ENCODE data around the gene STAP1. TPM values are rescaled to one million over a fixed set of nuclear protein-coding genes. Genes with fewer than 3 reads are reported as not detected.

STAP1 gene, protein sequence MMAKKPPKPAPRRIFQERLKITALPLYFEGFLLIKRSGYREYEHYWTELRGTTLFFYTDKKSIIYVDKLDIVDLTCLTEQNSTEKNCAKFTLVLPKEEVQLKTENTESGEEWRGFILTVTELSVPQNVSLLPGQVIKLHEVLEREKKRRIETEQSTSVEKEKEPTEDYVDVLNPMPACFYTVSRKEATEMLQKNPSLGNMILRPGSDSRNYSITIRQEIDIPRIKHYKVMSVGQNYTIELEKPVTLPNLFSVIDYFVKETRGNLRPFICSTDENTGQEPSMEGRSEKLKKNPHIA
- total RNA-seq, result under 1 TPM in 1 of 4 donors, not detected in 3; 0.23 TPM
- polyA plus RNA-seq, result under 1 TPM in 1 of 3 donors, not detected in 2; 0.04 TPM
- long read RNA-seq, donor 1, result 0 reads
- long read RNA-seq, donor 2, result 0 reads

DNA sequence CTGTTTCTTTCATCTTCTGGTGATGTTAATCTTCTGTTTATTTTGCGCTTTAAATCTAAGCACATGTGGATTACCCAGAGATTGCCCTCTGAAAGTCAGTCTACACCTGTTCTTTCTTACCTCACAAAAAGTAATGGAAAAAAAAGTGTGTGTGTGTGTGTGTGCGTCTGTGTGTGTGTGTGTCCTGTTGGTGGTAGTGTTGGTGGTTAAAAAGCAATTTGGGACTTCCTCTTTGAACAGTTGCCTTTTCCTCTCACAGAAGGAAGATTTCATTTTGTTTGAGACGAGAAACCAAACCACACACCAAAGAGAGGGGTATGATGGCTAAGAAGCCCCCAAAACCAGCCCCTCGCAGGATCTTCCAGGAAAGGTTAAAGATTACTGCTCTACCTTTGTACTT lies at the start of gene STAP1:
STAP1 (plus strand) TSS at position 235 of the 400 bp plus-strand sequence; CDS start at position 318, 83 bp downstream.
- TF ChIP-seq, protein P1, sequence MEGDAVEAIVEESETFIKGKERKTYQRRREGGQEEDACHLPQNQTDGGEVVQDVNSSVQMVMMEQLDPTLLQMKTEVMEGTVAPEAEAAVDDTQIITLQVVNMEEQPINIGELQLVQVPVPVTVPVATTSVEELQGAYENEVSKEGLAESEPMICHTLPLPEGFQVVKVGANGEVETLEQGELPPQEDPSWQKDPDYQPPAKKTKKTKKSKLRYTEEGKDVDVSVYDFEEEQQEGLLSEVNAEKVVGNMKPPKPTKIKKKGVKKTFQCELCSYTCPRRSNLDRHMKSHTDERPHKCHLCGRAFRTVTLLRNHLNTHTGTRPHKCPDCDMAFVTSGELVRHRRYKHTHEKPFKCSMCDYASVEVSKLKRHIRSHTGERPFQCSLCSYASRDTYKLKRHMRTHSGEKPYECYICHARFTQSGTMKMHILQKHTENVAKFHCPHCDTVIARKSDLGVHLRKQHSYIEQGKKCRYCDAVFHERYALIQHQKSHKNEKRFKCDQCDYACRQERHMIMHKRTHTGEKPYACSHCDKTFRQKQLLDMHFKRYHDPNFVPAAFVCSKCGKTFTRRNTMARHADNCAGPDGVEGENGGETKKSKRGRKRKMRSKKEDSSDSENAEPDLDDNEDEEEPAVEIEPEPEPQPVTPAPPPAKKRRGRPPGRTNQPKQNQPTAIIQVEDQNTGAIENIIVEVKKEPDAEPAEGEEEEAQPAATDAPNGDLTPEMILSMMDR (IDR thresholded peaks at IDR 0.05), result no peak
- ATAC-seq, result no peak
- WGBS, 3 donors, result 67 to 74% (median 72%) methylated on average over 4 of the region's 4 CpGs
- no peaks in the 10 kb centered on the region for H3K4me1 ChIP-seq
- no peaks in the 10 kb centered on the region for H3K27me3 ChIP-seq (ENCODE audit: insufficient read depth in 3 of 3, low read length in 2 of 3)
- intact Hi-C loops (cut with DNase I), result no loop called here
- H3K4me3 ChIP-seq, result no peak within 1 kb of the TSS
- H3K36me3 ChIP-seq (ENCODE audit: insufficient read depth in 1 of 2, low read depth in 1 of 2), result no peaks in the 10 kb centered on the region
- no peak for DNase-seq
- H3K9me3 ChIP-seq, result no peaks in the 10 kb centered on the region
- no peak within 1 kb of the TSS for H3K27ac ChIP-seq

DNA sequence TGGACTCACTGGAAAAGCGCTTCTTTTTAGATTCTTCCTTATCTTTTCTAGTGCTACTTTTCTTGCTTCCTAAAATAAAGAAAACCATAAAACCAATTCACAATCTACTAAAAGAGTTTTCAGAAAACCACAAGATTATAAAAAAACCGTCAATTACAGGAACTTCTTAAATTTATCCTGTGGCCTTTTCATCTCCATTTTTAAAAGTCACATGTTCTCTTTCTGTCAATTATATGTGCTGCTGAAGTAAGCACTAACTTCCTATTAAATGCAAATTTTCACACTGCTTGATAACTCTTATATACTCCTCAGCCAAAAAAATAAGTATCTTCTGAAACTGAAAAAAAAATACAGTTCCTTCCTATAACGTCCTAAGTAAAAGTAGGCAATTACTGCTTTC lies 46.0 kb upstream of the STAP1 start:
- no peak overlapping the region for H3K27ac ChIP-seq
- intact Hi-C loops (cut with DNase I), result no loop called here
- peaks cover 5 to 87% of the 10 kb centered on the region in 2 donors for H3K36me3 ChIP-seq (ENCODE audit: insufficient read depth in 1 of 2, low read depth in 1 of 2)
- no peaks in the 10 kb centered on the region for H3K27me3 ChIP-seq (ENCODE audit: insufficient read depth in 3 of 3, low read length in 2 of 3)
- H3K9me3 ChIP-seq, result no peaks in the 10 kb centered on the region
- no peak for ATAC-seq
- no peak for DNase-seq
- H3K4me1 ChIP-seq, result no peaks in the 10 kb centered on the region
- WGBS, 3 donors, result 79 to 88% (median 86%) methylated on average over 3 of the region's 3 CpGs
- TF ChIP-seq, protein P1 (IDR thresholded peaks at IDR 0.05), result no peak
- no peak overlapping the region for H3K4me3 ChIP-seq

DNA sequence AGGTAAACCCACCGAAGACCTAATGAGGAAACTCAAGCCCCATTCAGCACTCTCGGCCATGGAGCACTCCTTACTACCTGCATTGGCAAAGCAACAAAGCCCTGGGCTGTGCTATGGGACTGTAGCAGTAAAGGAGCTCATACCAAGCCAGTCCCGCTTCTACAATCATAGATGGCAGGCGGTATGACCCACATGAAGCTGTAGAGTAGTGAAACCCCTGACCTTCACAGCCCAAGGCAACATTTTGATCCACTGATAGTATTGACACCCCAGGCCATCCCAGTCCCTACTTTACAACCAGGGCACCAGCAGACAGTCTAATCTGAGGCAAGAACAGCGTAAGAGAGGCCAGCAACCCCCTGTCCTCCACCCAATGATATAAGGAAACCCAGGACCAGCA lies 38.4 kb upstream of the STAP1 start:
- ATAC-seq, result no peak
- H3K4me1 ChIP-seq, result no peaks in the 10 kb centered on the region
- H3K36me3 ChIP-seq (ENCODE audit: insufficient read depth in 1 of 2, low read depth in 1 of 2), result peaks cover 0 to 47% of the 10 kb centered on the region in 2 donors
- 95 to 97% (median 96%) methylated on average over 5 of the region's 5 CpGs for WGBS, 3 donors
- TF ChIP-seq, protein P1 (IDR thresholded peaks at IDR 0.05), result no peak
- H3K27ac ChIP-seq, result no peak overlapping the region
- no peaks in the 10 kb centered on the region for H3K27me3 ChIP-seq (ENCODE audit: insufficient read depth in 3 of 3, low read length in 2 of 3)
- no peak for DNase-seq
- H3K9me3 ChIP-seq, result no peaks in the 10 kb centered on the region
- intact Hi-C loops (cut with DNase I), result no loop called here
- no peak overlapping the region for H3K4me3 ChIP-seq

DNA sequence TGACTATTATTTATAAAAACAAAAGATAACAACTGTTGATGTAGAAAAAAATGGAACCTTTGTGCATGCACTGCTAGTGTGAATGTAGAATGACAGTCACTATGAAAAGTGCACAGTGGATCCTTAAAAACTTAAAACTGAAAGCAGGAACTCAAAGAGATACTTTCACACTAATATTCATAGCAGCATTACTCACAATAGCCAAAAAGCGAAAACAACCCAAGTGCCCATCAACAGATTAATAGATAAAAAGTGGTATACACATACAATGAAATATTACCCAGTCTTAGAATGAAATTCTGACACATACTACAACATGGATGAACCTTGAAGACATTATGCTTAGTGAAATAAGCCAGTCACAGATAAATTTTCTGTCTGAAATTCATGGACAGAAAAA lies 37.0 kb upstream of the STAP1 start:
- TF ChIP-seq, protein P1 (IDR thresholded peaks at IDR 0.05), result no peak
- no peak for ATAC-seq
- Histone ChIP-seq H3K27me3 (ENCODE audit: insufficient read depth in 3 of 3, low read length in 2 of 3) (no peaks in the 10 kb centered on the region), H3K4me3 (no peak overlapping the region), H3K27ac (no peak overlapping the region), H3K4me1 (no peaks in the 10 kb centered on the region), H3K9me3 (no peaks in the 10 kb centered on the region), H3K36me3 (ENCODE audit: insufficient read depth in 1 of 2, low read depth in 1 of 2) (peaks cover 0 to 36% of the 10 kb centered on the region in 2 donors)
- 91 to 100% (median 91%) methylated on average over 1 of the region's 1 CpG for WGBS, 3 donors
- intact Hi-C loops (cut with DNase I), result no loop called here
- DNase-seq, result no peak
